Activated naive CD8-positive, alpha-beta T cell treated with anti-CD3 and anti-CD28 coated beads, Interleukin-2, amount 50 U/mL, for 24 hours (primary cell): ENCODE results near the gene TAF1.
"Not testable (repeated sequence)": the region's sequence is repeated elsewhere in the genome, so short reads cannot be mapped to it uniquely, and the experiment has no call there.

Experiments
- ATAC-seq: fragments of 150-1000 bp; cut with Tn5 transposase; one replicate; pipeline ENCODE4 v1.10.0; 2021
- DNase-seq: peaks from one replicate; pipeline ENCODE4 v3.0.0; 2021
- H3K27ac Mint-ChIP-seq: one replicate; pipeline ENCODE4 v1.8.0; 2021; ENCODE audit warnings: mild to moderate bottlenecking, mixed read lengths
- H3K27me3 Mint-ChIP-seq: one replicate; pipeline ENCODE4 v1.8.0; 2021; ENCODE audit warnings: mixed read lengths
- H3K36me3 Mint-ChIP-seq: one replicate; pipeline ENCODE4 v1.8.0; 2021; ENCODE audit warnings: low read depth, mixed read lengths
- H3K4me1 Mint-ChIP-seq: one replicate; pipeline ENCODE4 v1.8.0; 2021; ENCODE audit warnings: mixed read lengths
- H3K4me3 Mint-ChIP-seq: one replicate; pipeline ENCODE4 v1.8.0; 2021; ENCODE audit warnings: mild to moderate bottlenecking, moderate library complexity, mixed read lengths
- H3K9me3 Mint-ChIP-seq: one replicate; pipeline ENCODE4 v1.8.0; 2021; ENCODE audit warnings: mixed read lengths

Gene TAF1

GRCh38 chrX:71365875-71366673 is at the start of gene TAF1:
Gene TAF1, plus strand, starts transcription at chrX:71366357. Its CDS starts 18 bp downstream, at chrX:71366375.
- Mint-ChIP-seq H3K27me3 (peaks cover 2% of the 10 kb centered on the region), H3K36me3 (peaks cover 16% of the 10 kb centered on the region), H3K4me1 (peaks cover 31% of the 10 kb centered on the region), H3K27ac (peak within 1 kb of the TSS; percentile 93), H3K4me3 (peak within 1 kb of the TSS; percentile 91), H3K9me3 (no peaks in the 10 kb centered on the region)
- DNase-seq (peak; percentile 85), ATAC-seq (peak; percentile 93)

GRCh38 chrX:71316959-71317358 is 49.2 kb upstream of the TAF1 start:
- H3K27ac Mint-ChIP-seq, H3K4me3 Mint-ChIP-seq: not testable (repeated sequence)

GRCh38 chrX:71320126-71320525 is 46.0 kb upstream of the TAF1 start:
- H3K36me3 Mint-ChIP-seq = peaks cover 8% of the 10 kb centered on the region
- no peaks in the 10 kb centered on the region for H3K4me1 Mint-ChIP-seq
- no peak for ATAC-seq
- no peak overlapping the region for H3K27ac Mint-ChIP-seq
- no peak overlapping the region for H3K4me3 Mint-ChIP-seq
- H3K27me3 Mint-ChIP-seq = no peaks in the 10 kb centered on the region
- H3K9me3 Mint-ChIP-seq = no peaks in the 10 kb centered on the region
- DNase-seq = no peak

More at GRCh38 chrX:71316959-71317358, 49.2 kb upstream of the TAF1 start:
- not testable (repeated sequence) for H3K36me3 Mint-ChIP-seq, H3K4me1 Mint-ChIP-seq, H3K9me3 Mint-ChIP-seq, ATAC-seq, DNase-seq, H3K27me3 Mint-ChIP-seq

- Mint-ChIP-seq H3K27me3 (no peaks in the 10 kb centered on the region), H3K27ac (no peak overlapping the region), H3K4me1 (no peaks in the 10 kb centered on the region), H3K9me3 (peaks cover 2% of the 10 kb centered on the region), H3K36me3 (peaks cover 10% of the 10 kb centered on the region), H3K4me3 (no peak overlapping the region)
- ATAC-seq (no peak), DNase-seq (no peak)
Observed at GRCh38 chrX:71321731-71322130, 44.4 kb upstream of the TAF1 start.

GRCh38 chrX:71324452-71324851 is 41.7 kb upstream of the TAF1 start:
- H3K36me3 Mint-ChIP-seq = peaks cover 17% of the 10 kb centered on the region
- H3K27me3 Mint-ChIP-seq, H3K4me3 Mint-ChIP-seq, H3K27ac Mint-ChIP-seq, H3K9me3 Mint-ChIP-seq, ATAC-seq, DNase-seq, H3K4me1 Mint-ChIP-seq: not testable (repeated sequence)

- Mint-ChIP-seq H3K36me3 (peaks cover 17% of the 10 kb centered on the region), H3K27ac (no peak overlapping the region), H3K9me3 (peaks cover 5% of the 10 kb centered on the region), H3K4me1 (no peaks in the 10 kb centered on the region), H3K27me3 (no peaks in the 10 kb centered on the region), H3K4me3 (no peak overlapping the region)
- DNase-seq (no peak), ATAC-seq (no peak)
Observed at GRCh38 chrX:71326394-71326793, 39.8 kb upstream of the TAF1 start.

GRCh38 chrX:71349151-71349665 is 16.9 kb upstream of the TAF1 start:
- H3K36me3 Mint-ChIP-seq, H3K4me1 Mint-ChIP-seq, H3K4me3 Mint-ChIP-seq, ATAC-seq, H3K9me3 Mint-ChIP-seq, DNase-seq, H3K27ac Mint-ChIP-seq, H3K27me3 Mint-ChIP-seq: not testable (repeated sequence)

GRCh38 chrX:71349867-71350266 is 16.3 kb upstream of the TAF1 start:
- ATAC-seq, H3K36me3 Mint-ChIP-seq: not testable (repeated sequence)

GRCh38 chrX:71352439-71352838 is 13.7 kb upstream of the TAF1 start:
- H3K4me1 Mint-ChIP-seq, DNase-seq, H3K4me3 Mint-ChIP-seq, H3K36me3 Mint-ChIP-seq, H3K27me3 Mint-ChIP-seq, H3K9me3 Mint-ChIP-seq, ATAC-seq, H3K27ac Mint-ChIP-seq: not testable (repeated sequence)

More at GRCh38 chrX:71349867-71350266, 16.3 kb upstream of the TAF1 start:
- H3K9me3 Mint-ChIP-seq, H3K27me3 Mint-ChIP-seq, H3K4me1 Mint-ChIP-seq, H3K27ac Mint-ChIP-seq, DNase-seq, H3K4me3 Mint-ChIP-seq: not testable (repeated sequence)

GRCh38 chrX:71364221-71364620 is 1.9 kb upstream of the TAF1 start:
- no peaks in the 10 kb centered on the region for H3K9me3 Mint-ChIP-seq
- H3K4me1 Mint-ChIP-seq = peaks cover 23% of the 10 kb centered on the region
- peaks cover 2% of the 10 kb centered on the region for H3K27me3 Mint-ChIP-seq
- peaks cover 9% of the 10 kb centered on the region for H3K36me3 Mint-ChIP-seq
- no peak overlapping the region for H3K4me3 Mint-ChIP-seq
- ATAC-seq (no peak), DNase-seq (no peak)
- H3K27ac Mint-ChIP-seq = no peak overlapping the region

GRCh38 chrX:71365356-71365874 is 742 bp upstream of the TAF1 start:
- ATAC-seq (no peak), DNase-seq (no peak)
- Mint-ChIP-seq H3K27ac (peak overlapping the region; percentile 93), H3K4me3 (peak overlapping the region; percentile 91), H3K9me3 (no peaks in the 10 kb centered on the region), H3K4me1 (peaks cover 25% of the 10 kb centered on the region), H3K27me3 (peaks cover 2% of the 10 kb centered on the region), H3K36me3 (peaks cover 10% of the 10 kb centered on the region)

GRCh38 chrX:71366674-71367256 is 608 bp downstream of the TAF1 start:
- no peaks in the 10 kb centered on the region for H3K9me3 Mint-ChIP-seq
- H3K27me3 Mint-ChIP-seq = peaks cover 2% of the 10 kb centered on the region
- DNase-seq (peak; percentile 28), ATAC-seq (peak; percentile 4)
- peaks cover 35% of the 10 kb centered on the region for H3K4me1 Mint-ChIP-seq
- H3K27ac Mint-ChIP-seq = peak overlapping the region; percentile 89
- H3K4me3 Mint-ChIP-seq = peak overlapping the region; percentile 91
- peaks cover 20% of the 10 kb centered on the region for H3K36me3 Mint-ChIP-seq

- DNase-seq (peak; percentile 7), ATAC-seq (no peak)
- Mint-ChIP-seq H3K4me1 (peaks cover 37% of the 10 kb centered on the region), H3K36me3 (peaks cover 22% of the 10 kb centered on the region), H3K9me3 (no peaks in the 10 kb centered on the region), H3K27me3 (peaks cover 2% of the 10 kb centered on the region), H3K27ac (peak overlapping the region; percentile 89), H3K4me3 (peak overlapping the region; percentile 91)
Observed at GRCh38 chrX:71367396-71367795, 1.2 kb downstream of the TAF1 start.

GRCh38 chrX:71372388-71372787 is 6.2 kb downstream of the TAF1 start:
- H3K27me3 Mint-ChIP-seq = no peaks in the 10 kb centered on the region
- H3K4me3 Mint-ChIP-seq = no peak overlapping the region
- no peak for DNase-seq
- peaks cover 30% of the 10 kb centered on the region for H3K4me1 Mint-ChIP-seq
- no peaks in the 10 kb centered on the region for H3K9me3 Mint-ChIP-seq
- no peak for ATAC-seq
- H3K27ac Mint-ChIP-seq = no peak overlapping the region
- peaks cover 29% of the 10 kb centered on the region for H3K36me3 Mint-ChIP-seq

- peaks cover 36% of the 10 kb centered on the region for H3K36me3 Mint-ChIP-seq
- no peaks in the 10 kb centered on the region for H3K27me3 Mint-ChIP-seq
- DNase-seq (no peak), ATAC-seq (no peak)
- peaks cover under 1% of the 10 kb centered on the region for H3K4me1 Mint-ChIP-seq
- H3K9me3 Mint-ChIP-seq = no peaks in the 10 kb centered on the region
- H3K27ac Mint-ChIP-seq = no peak overlapping the region
- H3K4me3 Mint-ChIP-seq = no peak overlapping the region
Observed at GRCh38 chrX:71378732-71379131, 12.6 kb downstream of the TAF1 start.
